Measurements from ENCODE around the gene HSPG2.

- TF ChIP-seq CTCF (IDR thresholded peaks at IDR 0.05; ENCODE audit: low read length) (no peak; the same call in 1 of the 2 replicates), EZH2 (IDR thresholded peaks at IDR 0.05; ENCODE audit: borderline replicate concordance, low read length) (no peak)
Observed at GRCh38 chr1:21834094-21834493, 103.0 kb downstream of the HSPG2 start.

All from OCI-LY1 (cell line).